HEK293 (cell line): ENCODE results near the gene NIPSNAP2.
"Not testable (repeated sequence)": the region's sequence is repeated elsewhere in the genome, so short reads cannot be mapped to it uniquely, and the experiment has no call there.

Experiments used
- CTCF ChIA-PET: fragments of 350-600 bp; formaldehyde crosslinking; extraction: SDS; loops from one replicate; lab custom pipeline; 2021; ENCODE audit warnings: antibody characterized with exemption; lab: Yijun Ruan, JAX
- POLR2A ChIA-PET: fragments of 300-600 bp; formaldehyde crosslinking; extraction: SDS; loops from one replicate; lab custom pipeline; 2020; ENCODE audit warnings: antibody characterized with exemption, inconsistent platforms; lab: Yijun Ruan, JAX
- H3K27ac ChIP-seq: fragments of 200-500 bp; sonication (Bioruptor generic); 2 replicates; pipeline ENCODE4 v1.5.1; 2014; ENCODE audit warnings: low read depth, low read length, control low read depth, inconsistent platforms; ENCODE audit errors: extremely low read depth
- H3K36me3 ChIP-seq, 2 experiments: fragments of 200-500 bp in 1 of 2; sonication (Bioruptor generic) in 1 of 2; 1 replicate in 1 of 2; 2 replicates in 1 of 2; pipeline ENCODE4 v1.5.1; 2014 to 2017; ENCODE audit warnings: inconsistent platforms in 2 of 2, low read length in 2 of 2; ENCODE audit not compliant: control insufficient read depth in 2 of 2, insufficient read depth in 1 of 2
- H3K4me1 ChIP-seq: fragments of 200-500 bp; sonication (Bioruptor generic); 2 replicates; pipeline ENCODE4 v1.5.1; 2014; ENCODE audit warnings: mild to moderate bottlenecking, low read length, inconsistent platforms; ENCODE audit not compliant: control insufficient read depth, insufficient read depth
- H3K4me3 ChIP-seq: 2 replicates; pipeline ENCODE4 v1.5.1; 2011; ENCODE audit warnings: low read depth, mild to moderate bottlenecking, control low read depth, low read length, moderate library complexity
- H3K9me3 ChIP-seq: fragments of 200-500 bp; sonication (Bioruptor generic); 2 replicates; pipeline ENCODE4 v1.5.1; 2014; ENCODE audit warnings: low read depth, low read length, inconsistent platforms; ENCODE audit not compliant: control insufficient read depth, insufficient read depth
- BCL11B ChIP-seq: fragments of 450-650 bp; formaldehyde crosslinking; IDR thresholded peaks from 2 replicates; pipeline ENCODE4 v1.5.1; 2016; ENCODE audit warnings: low read depth, missing biosample characterization, missing genetic modification characterization
- HIC1 ChIP-seq: fragments of 450-650 bp; formaldehyde crosslinking; IDR thresholded peaks from 2 replicates; pipeline ENCODE4 v1.5.1; 2016; ENCODE audit warnings: missing biosample characterization, missing genetic modification characterization
- SP3 ChIP-seq: fragments of 450-650 bp; formaldehyde crosslinking; IDR thresholded peaks from 2 replicates; pipeline ENCODE4 v1.5.1; 2016; ENCODE audit warnings: missing biosample characterization, missing genetic modification characterization
- TRIM28 ChIP-seq: IDR thresholded peaks from 2 replicates; pipeline ENCODE4 v1.6.1; 2011; ENCODE audit warnings: low read length, control low read depth, borderline replicate concordance
- TSHZ1 ChIP-seq: fragments of 450-650 bp; formaldehyde crosslinking; IDR thresholded peaks from 2 replicates; pipeline ENCODE4 v1.5.1; 2016; ENCODE audit warnings: missing biosample characterization, missing genetic modification characterization, borderline replicate concordance
- ZBTB10 ChIP-seq: fragments of 450-650 bp; formaldehyde crosslinking; IDR thresholded peaks from 2 replicates; pipeline ENCODE4 v1.5.1; 2016; ENCODE audit warnings: missing biosample characterization, missing genetic modification characterization
- ZBTB17 ChIP-seq: fragments of 450-650 bp; formaldehyde crosslinking; IDR thresholded peaks from 2 replicates; pipeline ENCODE4 v1.5.1; 2016; ENCODE audit warnings: missing biosample characterization, missing genetic modification characterization
- ZBTB7A ChIP-seq: fragments of 450-650 bp; formaldehyde crosslinking; IDR thresholded peaks from 2 replicates; pipeline ENCODE4 v1.5.1; 2016; ENCODE audit warnings: low read depth, missing biosample characterization, missing genetic modification characterization
- ZNF155 ChIP-seq: fragments of 450-650 bp; formaldehyde crosslinking; IDR thresholded peaks from 2 replicates; pipeline ENCODE4 v1.5.1; 2016; ENCODE audit warnings: missing biosample characterization, missing genetic modification characterization
- ZNF184 ChIP-seq: fragments of 450-650 bp; IDR thresholded peaks from 2 replicates; pipeline ENCODE4 v1.5.1; 2018; ENCODE audit warnings: missing biosample characterization, mild to moderate bottlenecking, missing genetic modification characterization
- ZNF221 ChIP-seq: fragments of 450-650 bp; formaldehyde crosslinking; IDR thresholded peaks from 2 replicates; pipeline ENCODE4 v1.5.1; 2017; ENCODE audit warnings: missing biosample characterization, missing genetic modification characterization, borderline replicate concordance
- ZNF24 ChIP-seq: fragments of 450-650 bp; formaldehyde crosslinking; IDR thresholded peaks from 2 replicates; pipeline ENCODE4 v1.5.1; 2016; ENCODE audit warnings: missing biosample characterization, missing genetic modification characterization
- ZNF311 ChIP-seq: fragments of 450-650 bp; formaldehyde crosslinking; IDR thresholded peaks from 2 replicates; pipeline ENCODE4 v1.5.1; 2017; ENCODE audit warnings: missing biosample characterization, missing genetic modification characterization, borderline replicate concordance
- ZNF335 ChIP-seq: fragments of 450-650 bp; formaldehyde crosslinking; conservative IDR thresholded peaks from 2 replicates; pipeline ENCODE4 v1.5.1; 2016; ENCODE audit warnings: missing biosample characterization, missing genetic modification characterization
- ZNF341 ChIP-seq: fragments of 450-650 bp; formaldehyde crosslinking; IDR thresholded peaks from 2 replicates; pipeline ENCODE4; 2016; ENCODE audit warnings: low read depth, missing biosample characterization, missing genetic modification characterization
- ZNF354C ChIP-seq: fragments of 450-650 bp; formaldehyde crosslinking; IDR thresholded peaks from 2 replicates; pipeline ENCODE4 v1.5.1; 2016; ENCODE audit warnings: missing biosample characterization, missing genetic modification characterization, low read depth, borderline replicate concordance
- ZNF391 ChIP-seq: fragments of 450-650 bp; formaldehyde crosslinking; IDR thresholded peaks from 2 replicates; pipeline ENCODE4 v1.5.1; 2016; ENCODE audit warnings: low read depth, missing biosample characterization, missing genetic modification characterization, borderline replicate concordance
- TF ChIP-seq, protein P1 (sequence below): fragments of 450-650 bp; formaldehyde crosslinking; IDR thresholded peaks from 2 replicates; pipeline ENCODE4 v1.5.1; 2016; ENCODE audit warnings: missing biosample characterization, missing genetic modification characterization, borderline replicate concordance
- TF ChIP-seq, protein P2 (sequence below): fragments of 450-650 bp; formaldehyde crosslinking; IDR thresholded peaks from 2 replicates; pipeline ENCODE4 v1.5.1; 2017; ENCODE audit warnings: missing biosample characterization, missing genetic modification characterization

Gene NIPSNAP2

GRCh38 chr7:56030340-56030739 is 66.0 kb downstream of the NIPSNAP2 start:
- H3K36me3 ChIP-seq: peaks cover 36 to 47% of the 10 kb centered on the region in 2 experiments; a peak in 2 of 3 replicates
- H3K9me3 ChIP-seq: no peaks in the 10 kb centered on the region
- H3K27ac ChIP-seq: no peak overlapping the region
- POLR2A ChIA-PET: no interaction called here
- CTCF ChIA-PET: no interaction called here
- no peaks in the 10 kb centered on the region for H3K4me1 ChIP-seq
- TF ChIP-seq HIC1 (tag by site-specific recombination) (no peak), ZNF341 (no peak), SP3 (tag by site-specific recombination) (no peak), BCL11B (no peak), ZNF391 (tag by site-specific recombination) (no peak), ZBTB7A (tag by site-specific recombination) (no peak), ZNF184 (tag by site-specific recombination) (no peak), ZNF335 (tag by site-specific recombination) (no peak), ZNF354C (no peak), TRIM28 (no peak), TSHZ1 (tag by site-specific recombination) (no peak), ZNF155 (tag by site-specific recombination) (no peak), ZNF311 (tag by site-specific recombination) (no peak), ZBTB17 (tag by site-specific recombination) (no peak), ZBTB10 (tag by site-specific recombination) (no peak), ZNF221 (tag by site-specific recombination) (no peak), ZNF24 (tag by site-specific recombination) (no peak)
- TF ChIP-seq, protein P1, sequence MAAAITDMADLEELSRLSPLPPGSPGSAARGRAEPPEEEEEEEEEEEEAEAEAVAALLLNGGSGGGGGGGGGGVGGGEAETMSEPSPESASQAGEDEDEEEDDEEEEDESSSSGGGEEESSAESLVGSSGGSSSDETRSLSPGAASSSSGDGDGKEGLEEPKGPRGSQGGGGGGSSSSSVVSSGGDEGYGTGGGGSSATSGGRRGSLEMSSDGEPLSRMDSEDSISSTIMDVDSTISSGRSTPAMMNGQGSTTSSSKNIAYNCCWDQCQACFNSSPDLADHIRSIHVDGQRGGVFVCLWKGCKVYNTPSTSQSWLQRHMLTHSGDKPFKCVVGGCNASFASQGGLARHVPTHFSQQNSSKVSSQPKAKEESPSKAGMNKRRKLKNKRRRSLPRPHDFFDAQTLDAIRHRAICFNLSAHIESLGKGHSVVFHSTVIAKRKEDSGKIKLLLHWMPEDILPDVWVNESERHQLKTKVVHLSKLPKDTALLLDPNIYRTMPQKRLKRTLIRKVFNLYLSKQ (tag by site-specific recombination): no peak
- TF ChIP-seq, protein P2, sequence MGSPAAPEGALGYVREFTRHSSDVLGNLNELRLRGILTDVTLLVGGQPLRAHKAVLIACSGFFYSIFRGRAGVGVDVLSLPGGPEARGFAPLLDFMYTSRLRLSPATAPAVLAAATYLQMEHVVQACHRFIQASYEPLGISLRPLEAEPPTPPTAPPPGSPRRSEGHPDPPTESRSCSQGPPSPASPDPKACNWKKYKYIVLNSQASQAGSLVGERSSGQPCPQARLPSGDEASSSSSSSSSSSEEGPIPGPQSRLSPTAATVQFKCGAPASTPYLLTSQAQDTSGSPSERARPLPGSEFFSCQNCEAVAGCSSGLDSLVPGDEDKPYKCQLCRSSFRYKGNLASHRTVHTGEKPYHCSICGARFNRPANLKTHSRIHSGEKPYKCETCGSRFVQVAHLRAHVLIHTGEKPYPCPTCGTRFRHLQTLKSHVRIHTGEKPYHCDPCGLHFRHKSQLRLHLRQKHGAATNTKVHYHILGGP: no peak
- TF ChIP-seq, all 188 proteins: peak for 0
- no peak overlapping the region for H3K4me3 ChIP-seq

DNA sequence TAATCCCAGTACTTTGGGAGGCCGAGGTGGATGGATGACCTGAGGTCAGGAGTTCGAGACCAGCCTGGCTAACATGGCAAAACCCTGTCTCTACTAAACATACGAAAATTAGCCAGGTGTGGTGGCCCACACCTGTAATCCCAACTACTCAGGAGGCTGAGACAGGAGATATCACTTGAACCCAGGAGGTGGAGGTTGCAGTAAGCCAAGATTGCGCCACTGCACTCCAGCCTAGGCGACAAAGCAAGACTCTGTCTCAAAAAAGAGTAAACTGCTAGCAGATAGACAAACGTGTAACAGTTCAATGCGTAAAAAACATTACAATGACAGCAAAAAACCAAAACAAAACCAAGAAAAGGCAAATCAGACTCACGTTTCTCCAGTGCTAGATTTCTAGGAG is 67.2 kb downstream of the NIPSNAP2 start:
- H3K4me3 ChIP-seq, H3K27ac ChIP-seq, H3K9me3 ChIP-seq, H3K4me1 ChIP-seq, POLR2A ChIA-PET: not testable (repeated sequence)
- CTCF ChIA-PET: interaction anchor here (0.6 kb wide), 1 partner anchor 68 kb away, joined by 5 read pairs; no protein-coding TSS in a partner anchor
- peaks cover 31 to 42% of the 10 kb centered on the region in 2 experiments; a peak in 2 of 3 replicates for H3K36me3 ChIP-seq

- peaks cover 24 to 38% of the 10 kb centered on the region in 2 experiments; a peak in 2 of 3 replicates for H3K36me3 ChIP-seq
- ChIA-PET CTCF (interaction anchor here (0.5 to 0.6 kb wide), 2 partner anchors 206 to 480 kb away, joined by 3 read pairs; no protein-coding TSS in a partner anchor), POLR2A (interaction anchor here (1.0 to 1.1 kb wide), 2 partner anchors 15 to 18 kb away, joined by 3 to 11 read pairs; partner anchors contain the start of genes CCT6A and PSPH)
- H3K9me3 ChIP-seq, H3K4me1 ChIP-seq, H3K4me3 ChIP-seq, H3K27ac ChIP-seq: not testable (repeated sequence)
Observed at GRCh38 chr7:56032578-56032977, 68.2 kb downstream of the NIPSNAP2 start.
